K562 (cell line): ENCODE data around the gene BMP2K. TPM values are rescaled to one million over a fixed set of nuclear protein-coding genes. Genes with fewer than 3 reads are reported as not detected.

Experiments used
- ARID2 ChIP-seq: fragments of 450-650 bp; IDR thresholded peaks from 2 replicates; pipeline ENCODE4 v1.6.1; 2017; ENCODE audit warnings: antibody characterized with exemption, mild to moderate bottlenecking
- CREB3L1 ChIP-seq: fragments of 450-650 bp; IDR thresholded peaks from 2 replicates; pipeline ENCODE4 v1.6.1; 2014; ENCODE audit warnings: low read depth, mild to moderate bottlenecking, moderate library complexity, borderline replicate concordance
- HDAC3 ChIP-seq: fragments of 450-650 bp; IDR thresholded peaks from 2 replicates; pipeline ENCODE4 v1.6.1; 2018; ENCODE audit warnings: borderline replicate concordance, mild to moderate bottlenecking, moderate library complexity; ENCODE audit not compliant: partially characterized antibody
- ILK ChIP-seq: fragments of 450-650 bp; IDR thresholded peaks from 2 replicates; pipeline ENCODE4 v1.6.1; 2016; ENCODE audit warnings: missing genetic modification characterization, low read depth, mild to moderate bottlenecking, missing compliant biosample characterization, moderate library complexity, borderline replicate concordance
- KAT7 ChIP-seq: sonication (generic); formaldehyde crosslinking; IDR thresholded peaks from 2 replicates; pipeline ENCODE4 v1.8.0; 2022; ENCODE audit warnings: missing genetic modification reagents, mild to moderate bottlenecking, borderline replicate concordance
- POLR2A ChIP-seq: fragments of 450-650 bp; conservative IDR thresholded peaks from 2 replicates; pipeline ENCODE4 v1.6.1; 2016
- POLR2AphosphoS5 ChIP-seq: IDR thresholded peaks from 2 replicates; pipeline ENCODE4 v1.6.1; 2011; ENCODE audit warnings: mild to moderate bottlenecking, low read depth, low read length, moderate library complexity; ENCODE audit not compliant: control insufficient read depth, insufficient read depth
- POLR2B ChIP-seq: fragments of 450-650 bp; IDR thresholded peaks from 2 replicates; pipeline ENCODE4 v1.6.1; 2018; ENCODE audit warnings: low read depth; ENCODE audit not compliant: partially characterized antibody
- PTRF ChIP-seq: fragments of 450-650 bp; IDR thresholded peaks from 2 replicates; pipeline ENCODE4 v1.6.1; 2016; ENCODE audit warnings: mild to moderate bottlenecking, missing genetic modification characterization, missing compliant biosample characterization
- SUPT5H ChIP-seq: fragments of 450-650 bp; IDR thresholded peaks from 2 replicates; pipeline ENCODE4 v1.6.1; 2016
- TCF3 ChIP-seq: sonication (generic); formaldehyde crosslinking; IDR thresholded peaks from 2 replicates; pipeline ENCODE4 v1.4.0; 2020; ENCODE audit warnings: mild to moderate bottlenecking, missing genetic modification reagents
- XRCC4 ChIP-seq: IDR thresholded peaks from one replicate; pipeline ENCODE4 v1.6.1; 2011; ENCODE audit not compliant: insufficient read depth, insufficient read length; ENCODE audit errors: extremely low read depth
- ZBTB1 ChIP-seq: sonication (generic); formaldehyde crosslinking; IDR thresholded peaks from 2 replicates; pipeline ENCODE4 v1.8.1; 2023; ENCODE audit warnings: missing genetic modification reagents, low read depth, mild to moderate bottlenecking, borderline replicate concordance
- ZNF655 ChIP-seq: fragments of 250-450 bp; sonication (Bioruptor Pico); IDR thresholded peaks from 2 replicates; pipeline ENCODE4 v1.5.0; 2021
- ZNF75A ChIP-seq: fragments of 450-650 bp; formaldehyde crosslinking; IDR thresholded peaks from 2 replicates; pipeline ENCODE4 v1.4.0; 2020; ENCODE audit warnings: mild to moderate bottlenecking
- polyA plus RNA-seq, 8 experiments: library from polyadenylated mRNA; depleted of rRNA in 4 of 8; stranded (reverse) in 5 of 8; unstranded in 3 of 8; fragments of >200 nt; fragmentation: Nextera tagmentation in 2 of 8; fragmentation: Illumina TruSeq in 1 of 8; extraction: Ambion mirVana in 2 of 8; extraction: Trizol in 1 of 8; gene quantifications; 2 replicates each; pipeline versions ENCODE4 v1.2.1 to v1.2.3, GENCODE V29; 2011 to 2014; ENCODE audit warnings: inconsistent platforms in 1 of 8, missing spikeins in 1 of 8
- total RNA-seq, 7 experiments: library from RNA; depleted of rRNA in 6 of 7; stranded (reverse); fragments of >200 nt in 6 of 7; fragmentation: Illumina TruSeq in 2 of 7; extraction: Trizol in 2 of 7; gene quantifications; 2 replicates each; pipeline versions ENCODE4 v1.2.1 to v1.2.3, GENCODE V29; 2011 to 2021; ENCODE audit warnings: low replicate concordance in 1 of 7
- TF ChIP-seq, protein P1 (sequence below): sonication (generic); IDR thresholded peaks from 2 replicates; pipeline ENCODE4 v1.6.1; 2016
- TF ChIP-seq, protein P2 (sequence below): fragments of 250-450 bp; sonication (Bioruptor Pico); IDR thresholded peaks from 2 replicates; pipeline ENCODE4 v1.4.0; 2020; ENCODE audit warnings: mild to moderate bottlenecking, moderate library complexity, borderline replicate concordance

The BMP2K gene
- total and polyA plus RNA-seq, 9 of the 15 experiments (the other 6 are each of a cell fraction or from before 2014, with no cell fraction given), result 17.0 to 217 (median 104) TPM

GRCh38 chr4:78776729-78777575 lies 802 bp downstream of the BMP2K start (continued):
- TF ChIP-seq, protein P1, sequence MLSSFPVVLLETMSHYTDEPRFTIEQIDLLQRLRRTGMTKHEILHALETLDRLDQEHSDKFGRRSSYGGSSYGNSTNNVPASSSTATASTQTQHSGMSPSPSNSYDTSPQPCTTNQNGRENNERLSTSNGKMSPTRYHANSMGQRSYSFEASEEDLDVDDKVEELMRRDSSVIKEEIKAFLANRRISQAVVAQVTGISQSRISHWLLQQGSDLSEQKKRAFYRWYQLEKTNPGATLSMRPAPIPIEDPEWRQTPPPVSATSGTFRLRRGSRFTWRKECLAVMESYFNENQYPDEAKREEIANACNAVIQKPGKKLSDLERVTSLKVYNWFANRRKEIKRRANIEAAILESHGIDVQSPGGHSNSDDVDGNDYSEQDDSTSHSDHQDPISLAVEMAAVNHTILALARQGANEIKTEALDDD, result peak; percentile 55; the same call in 1 of the 2 replicates
- TF ChIP-seq XRCC4 (no peak), ILK (tag) (no peak), CREB3L1 (0 out of 2 replicates have a peak, but pooled peaks have one; percentile 18), ZBTB1 (CRISPR knock-in tag) (no peak), PTRF (tag) (no peak), ZNF75A (no peak), HDAC3 (no peak), POLR2B (peak; percentile 26), KAT7 (0 out of 2 replicates have a peak, but pooled peaks have one; percentile 70), POLR2AphosphoS5 (0 out of 2 replicates have a peak, but pooled peaks have one; percentile 4), POLR2A (peak; percentile 45; the same call in 1 of the 2 replicates), TCF3 (peak; percentile 30; the same call in 1 of the 2 replicates), SUPT5H (peak; percentile 38; the same call in 1 of the 2 replicates), ARID2 (no peak), ZNF655 (no peak)
- TF ChIP-seq, protein P2, sequence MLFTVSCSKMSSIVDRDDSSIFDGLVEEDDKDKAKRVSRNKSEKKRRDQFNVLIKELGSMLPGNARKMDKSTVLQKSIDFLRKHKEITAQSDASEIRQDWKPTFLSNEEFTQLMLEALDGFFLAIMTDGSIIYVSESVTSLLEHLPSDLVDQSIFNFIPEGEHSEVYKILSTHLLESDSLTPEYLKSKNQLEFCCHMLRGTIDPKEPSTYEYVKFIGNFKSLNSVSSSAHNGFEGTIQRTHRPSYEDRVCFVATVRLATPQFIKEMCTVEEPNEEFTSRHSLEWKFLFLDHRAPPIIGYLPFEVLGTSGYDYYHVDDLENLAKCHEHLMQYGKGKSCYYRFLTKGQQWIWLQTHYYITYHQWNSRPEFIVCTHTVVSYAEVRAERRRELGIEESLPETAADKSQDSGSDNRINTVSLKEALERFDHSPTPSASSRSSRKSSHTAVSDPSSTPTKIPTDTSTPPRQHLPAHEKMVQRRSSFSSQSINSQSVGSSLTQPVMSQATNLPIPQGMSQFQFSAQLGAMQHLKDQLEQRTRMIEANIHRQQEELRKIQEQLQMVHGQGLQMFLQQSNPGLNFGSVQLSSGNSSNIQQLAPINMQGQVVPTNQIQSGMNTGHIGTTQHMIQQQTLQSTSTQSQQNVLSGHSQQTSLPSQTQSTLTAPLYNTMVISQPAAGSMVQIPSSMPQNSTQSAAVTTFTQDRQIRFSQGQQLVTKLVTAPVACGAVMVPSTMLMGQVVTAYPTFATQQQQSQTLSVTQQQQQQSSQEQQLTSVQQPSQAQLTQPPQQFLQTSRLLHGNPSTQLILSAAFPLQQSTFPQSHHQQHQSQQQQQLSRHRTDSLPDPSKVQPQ, result no peak
